Ramos (cell line): Measurements from ENCODE around the gene POMP.

Source experiments
- in situ Hi-C: fragments of 300-500 bp; cut with MboI; formaldehyde crosslinking; loops from one replicate; pipeline ENCODE4 v1.14.3; 2022; ENCODE audit warnings: low sequenced_read_pairs; ENCODE audit not compliant: unreplicated experiment

POMP gene

GRCh38 chr13:28658796-28659620 lies at the start of gene POMP:
Gene POMP (plus strand): TSS chr13:28659130. CDS start chr13:28659185, 55 bp downstream.
- in situ Hi-C loops = no loop called here

- in situ Hi-C loops = no loop called here
Observed at GRCh38 chr13:28609381-28609780, 49.5 kb upstream of the POMP start.

- in situ Hi-C loops = no loop called here
Observed at GRCh38 chr13:28609926-28610325, 49.0 kb upstream of the POMP start.

GRCh38 chr13:28610996-28611395 lies 47.9 kb upstream of the POMP start:
- in situ Hi-C loops = no loop called here

- in situ Hi-C loops = no loop called here
Observed at GRCh38 chr13:28611654-28612131, 47.2 kb upstream of the POMP start.

- in situ Hi-C loops = no loop called here
Observed at GRCh38 chr13:28613562-28613961, 45.4 kb upstream of the POMP start.

GRCh38 chr13:28615916-28616446 lies 42.9 kb upstream of the POMP start:
- in situ Hi-C loops = no loop called here

- in situ Hi-C loops = no loop called here
Observed at GRCh38 chr13:28618230-28618994, 40.5 kb upstream of the POMP start.

GRCh38 chr13:28620011-28620830 lies 38.7 kb upstream of the POMP start:
- in situ Hi-C loops = no loop called here

GRCh38 chr13:28621449-28621848 lies 37.5 kb upstream of the POMP start:
- in situ Hi-C loops = no loop called here

- in situ Hi-C loops = no loop called here
Observed at GRCh38 chr13:28622286-28622685, 36.6 kb upstream of the POMP start.

- in situ Hi-C loops = no loop called here
Observed at GRCh38 chr13:28623782-28624706, 34.9 kb upstream of the POMP start.

- in situ Hi-C loops = no loop called here
Observed at GRCh38 chr13:28624707-28625432, 34.1 kb upstream of the POMP start.

- in situ Hi-C loops = no loop called here
Observed at GRCh38 chr13:28626266-28626665, 32.7 kb upstream of the POMP start.

GRCh38 chr13:28628241-28628640 lies 30.7 kb upstream of the POMP start:
- in situ Hi-C loops = no loop called here

GRCh38 chr13:28630869-28631268 lies 28.1 kb upstream of the POMP start:
- in situ Hi-C loops = loop anchor here (10.0 kb wide), 1 partner anchor 306 kb away; no protein-coding TSS in a partner anchor

- in situ Hi-C loops = loop anchor here (10.0 kb wide), 1 partner anchor 307 kb away; no protein-coding TSS in a partner anchor
Observed at GRCh38 chr13:28631801-28632200, 27.1 kb upstream of the POMP start.

GRCh38 chr13:28636069-28636468 lies 22.9 kb upstream of the POMP start:
- in situ Hi-C loops = loop anchor here (10.0 kb wide), 1 partner anchor 311 kb away; no protein-coding TSS in a partner anchor
